Mononuclear cell (primary cell): ENCODE measurements around the gene YTHDF1. TPM values are rescaled to one million over a fixed set of nuclear protein-coding genes. Genes with fewer than 3 reads are reported as not detected.

ENCODE experiments used
- H3K27me3 ChIP-seq: 2 replicates; pipeline ENCODE4 v1.6.0; 2011; ENCODE audit warnings: low read length, control low read depth; ENCODE audit not compliant: insufficient read depth
- H3K4me1 ChIP-seq: 2 replicates; pipeline ENCODE4 v1.5.1; 2011; ENCODE audit warnings: mild to moderate bottlenecking, low read length, control low read depth; ENCODE audit not compliant: insufficient read depth
- H3K4me3 ChIP-seq: 2 replicates; pipeline ENCODE4 v1.5.1; 2011; ENCODE audit warnings: mild to moderate bottlenecking, low read length, moderate library complexity
- H3K9me3 ChIP-seq: 2 replicates; pipeline ENCODE4 v1.5.1; 2011; ENCODE audit warnings: low read depth, mild to moderate bottlenecking, control low read depth, low read length
- total RNA-seq: library from RNA; depleted of rRNA; stranded (reverse); fragments of >200 nt; gene quantifications from one replicate; pipeline ENCODE4 v1.2.3, GENCODE V29; 2012

YTHDF1 gene
- total RNA-seq, 1 donor, result 34.0 TPM

- Histone ChIP-seq H3K27me3 (no peaks in the 10 kb centered on the region), H3K4me3 (no peak overlapping the region), H3K9me3 (no peaks in the 10 kb centered on the region), H3K4me1 (no peaks in the 10 kb centered on the region)
These were observed 23.5 kb upstream of the YTHDF1 start for GRCh38 chr20:63239431-63239830.

- H3K27me3 ChIP-seq, result no peaks in the 10 kb centered on the region
- H3K9me3 ChIP-seq, result no peaks in the 10 kb centered on the region
- no peak overlapping the region for H3K4me3 ChIP-seq
- H3K4me1 ChIP-seq, result no peaks in the 10 kb centered on the region
These were observed 22.7 kb upstream of the YTHDF1 start for GRCh38 chr20:63238514-63239125.

DNA sequence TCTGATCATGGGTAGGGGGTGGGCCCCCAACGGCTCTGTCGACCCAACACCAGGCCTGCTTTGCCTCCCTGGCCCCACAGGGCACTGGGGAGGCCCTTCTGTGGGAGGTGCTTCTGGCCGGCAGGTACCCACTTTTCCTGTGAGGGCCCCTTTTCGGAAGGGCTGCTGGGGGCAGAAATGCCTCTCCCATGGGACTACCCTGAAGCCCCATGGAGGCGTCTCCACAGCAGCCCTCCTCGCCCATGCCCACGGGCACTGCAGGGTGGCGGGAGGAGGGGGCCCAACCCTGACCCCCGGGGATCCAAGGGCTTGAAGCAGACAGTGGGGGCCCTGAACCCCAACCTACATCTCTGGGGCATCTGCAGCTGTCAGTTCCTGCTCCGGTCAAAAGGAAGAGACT is 22.1 kb upstream of the YTHDF1 start:
- no peaks in the 10 kb centered on the region for H3K9me3 ChIP-seq
- H3K4me1 ChIP-seq, result no peaks in the 10 kb centered on the region
- no peaks in the 10 kb centered on the region for H3K27me3 ChIP-seq
- H3K4me3 ChIP-seq, result no peak overlapping the region

- Histone ChIP-seq H3K27me3 (no peaks in the 10 kb centered on the region), H3K4me3 (no peak overlapping the region), H3K9me3 (no peaks in the 10 kb centered on the region), H3K4me1 (no peaks in the 10 kb centered on the region)
These were observed 20.3 kb upstream of the YTHDF1 start for GRCh38 chr20:63236116-63236837.

- Histone ChIP-seq H3K27me3 (peaks cover 5% of the 10 kb centered on the region), H3K4me3 (no peak within 1 kb of the TSS), H3K4me1 (no peaks in the 10 kb centered on the region)
These were observed 19.6 kb upstream of the YTHDF1 start, which contains the start of gene BIRC7 for GRCh38 chr20:63235399-63235983. TSS of gene BIRC7 (plus strand) at chr20:63235905. CDS start at chr20:63236097, 192 bp downstream.

GRCh38 chr20:63234693-63235398 is 18.9 kb upstream of the YTHDF1 start:
- Histone ChIP-seq H3K27me3 (peaks cover 10% of the 10 kb centered on the region), H3K4me3 (no peak overlapping the region), H3K4me1 (no peaks in the 10 kb centered on the region)

More at GRCh38 chr20:63235399-63235983, 19.6 kb upstream of the YTHDF1 start, which contains the start of gene BIRC7:
- H3K9me3 ChIP-seq, result no peaks in the 10 kb centered on the region

DNA sequence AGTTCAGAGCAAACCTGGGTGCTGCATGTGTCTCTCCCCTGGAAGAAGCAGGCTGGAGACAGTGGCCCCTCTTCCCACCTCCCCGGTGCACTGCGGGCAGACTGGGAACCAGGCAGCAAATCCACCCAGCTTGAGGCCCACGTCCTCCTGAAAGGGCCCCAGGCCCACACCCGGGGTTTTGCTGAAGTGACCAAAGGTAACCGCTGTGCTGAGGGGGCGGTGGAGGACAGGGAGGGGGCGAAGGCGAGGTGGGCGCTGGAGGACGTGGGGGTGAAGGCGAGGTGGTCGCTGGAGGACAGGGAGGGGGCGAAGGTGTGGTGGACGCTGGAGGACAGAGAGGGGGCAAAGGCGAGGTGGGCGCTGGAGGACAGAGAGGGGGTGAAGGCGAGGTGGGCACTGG is 18.0 kb upstream of the YTHDF1 start:
- H3K27me3 ChIP-seq, result peaks cover 16% of the 10 kb centered on the region
- no peaks in the 10 kb centered on the region for H3K9me3 ChIP-seq
- no peak overlapping the region for H3K4me3 ChIP-seq
- H3K4me1 ChIP-seq, result no peaks in the 10 kb centered on the region

More at GRCh38 chr20:63234693-63235398, 18.9 kb upstream of the YTHDF1 start:
- no peaks in the 10 kb centered on the region for H3K9me3 ChIP-seq

DNA sequence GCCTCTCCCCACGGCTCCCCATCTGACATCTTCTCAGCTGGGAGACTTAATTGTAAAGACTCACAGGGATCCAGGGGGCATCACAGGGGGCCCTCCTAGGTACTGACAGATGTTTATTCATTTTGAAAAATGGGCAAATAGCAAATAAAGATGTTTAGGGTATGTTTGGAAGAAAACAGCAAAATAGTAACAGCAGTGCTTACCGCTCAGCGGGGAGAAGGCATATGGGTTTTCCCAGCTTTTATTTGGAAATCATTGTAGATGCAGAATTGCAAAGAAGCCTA is 17.1 kb upstream of the YTHDF1 start:
- H3K4me3 ChIP-seq, result no peak overlapping the region
- peaks cover 16% of the 10 kb centered on the region for H3K27me3 ChIP-seq
- no peaks in the 10 kb centered on the region for H3K4me1 ChIP-seq
- H3K9me3 ChIP-seq, result no peaks in the 10 kb centered on the region

DNA sequence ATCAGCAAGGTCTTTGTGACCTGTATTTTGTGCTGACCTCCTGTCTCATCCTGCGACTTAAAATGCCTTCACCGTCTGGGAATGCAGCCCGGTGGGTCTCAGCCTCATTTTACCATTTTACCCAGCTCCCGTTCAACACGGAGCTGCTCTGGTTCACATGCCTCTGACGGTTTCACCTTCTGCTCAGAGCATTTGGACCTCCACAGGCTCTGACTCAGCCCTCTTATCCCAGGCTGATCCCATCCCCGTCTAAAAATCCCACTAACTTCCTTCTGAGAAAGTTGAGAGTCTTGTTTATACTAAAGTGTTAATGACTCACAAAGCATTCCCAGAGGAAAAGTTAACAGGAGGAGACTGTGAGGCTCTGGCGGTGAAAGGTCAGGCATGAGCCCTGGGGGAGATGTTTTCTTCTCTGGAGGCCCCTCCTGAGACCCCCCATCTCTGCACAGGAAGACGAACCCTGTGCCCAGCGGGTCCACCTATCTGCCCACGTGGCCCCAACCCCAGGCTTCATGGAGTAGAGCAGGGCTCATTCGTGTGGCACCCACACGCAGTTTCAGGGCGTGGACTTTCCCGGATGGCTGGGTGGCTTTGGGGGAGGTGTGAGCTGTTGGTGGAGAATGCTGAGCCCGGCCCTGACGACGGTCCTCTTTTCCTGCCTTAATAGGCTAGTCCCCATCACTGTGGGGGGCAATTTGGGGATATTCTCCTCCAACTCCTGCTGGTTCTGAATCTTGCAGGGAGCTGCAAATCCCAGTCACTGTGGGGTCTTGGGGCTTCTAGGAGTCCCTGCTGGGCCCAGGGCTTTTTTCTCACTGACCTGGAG is 16.5 kb upstream of the YTHDF1 start:
- no peaks in the 10 kb centered on the region for H3K9me3 ChIP-seq
- H3K4me1 ChIP-seq, result no peaks in the 10 kb centered on the region
- peaks cover 16% of the 10 kb centered on the region for H3K27me3 ChIP-seq
- H3K4me3 ChIP-seq, result no peak overlapping the region

GRCh38 chr20:63230800-63231268 is 14.9 kb upstream of the YTHDF1 start:
- Histone ChIP-seq H3K4me3 (no peak overlapping the region), H3K9me3 (no peaks in the 10 kb centered on the region), H3K27me3 (peaks cover 16% of the 10 kb centered on the region), H3K4me1 (no peaks in the 10 kb centered on the region)

- H3K4me3 ChIP-seq, result no peak overlapping the region
- H3K27me3 ChIP-seq, result peaks cover 16% of the 10 kb centered on the region
- no peaks in the 10 kb centered on the region for H3K4me1 ChIP-seq
- no peaks in the 10 kb centered on the region for H3K9me3 ChIP-seq
These were observed 12.9 kb upstream of the YTHDF1 start for GRCh38 chr20:63228806-63229205.

- H3K9me3 ChIP-seq, result no peaks in the 10 kb centered on the region
These were observed 11.3 kb upstream of the YTHDF1 start for GRCh38 chr20:63227260-63227659.

GRCh38 chr20:63226042-63226943 is 10.4 kb upstream of the YTHDF1 start:
- peaks cover 16% of the 10 kb centered on the region for H3K27me3 ChIP-seq
- no peak overlapping the region for H3K4me3 ChIP-seq
- H3K9me3 ChIP-seq, result no peaks in the 10 kb centered on the region
- no peaks in the 10 kb centered on the region for H3K4me1 ChIP-seq

More at GRCh38 chr20:63227260-63227659, 11.3 kb upstream of the YTHDF1 start:
- no peak overlapping the region for H3K4me3 ChIP-seq
- H3K27me3 ChIP-seq, result peaks cover 16% of the 10 kb centered on the region
- no peaks in the 10 kb centered on the region for H3K4me1 ChIP-seq

DNA sequence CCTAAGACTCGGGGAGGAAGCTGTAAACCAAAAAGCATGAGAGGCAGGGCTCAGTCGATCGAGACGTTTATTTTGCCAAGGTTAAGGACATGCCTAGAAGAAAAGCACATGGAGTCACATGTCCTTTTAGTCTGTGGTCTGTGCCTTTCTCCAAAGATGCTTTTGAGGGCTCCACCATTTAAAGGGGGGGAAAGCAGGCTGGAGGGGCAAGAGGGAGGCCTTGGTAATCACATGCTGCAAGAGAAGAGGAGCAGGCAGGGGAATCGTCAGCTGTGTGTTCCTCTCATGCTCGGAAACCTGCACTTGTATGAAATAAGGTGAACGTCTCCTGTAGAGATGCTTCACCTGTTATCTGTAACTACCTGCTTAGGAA is 9.1 kb upstream of the YTHDF1 start:
- H3K4me1 ChIP-seq, result no peaks in the 10 kb centered on the region
- H3K27me3 ChIP-seq, result peaks cover 7% of the 10 kb centered on the region
- no peak overlapping the region for H3K4me3 ChIP-seq
- H3K9me3 ChIP-seq, result no peaks in the 10 kb centered on the region
